ENCODE results near the gene RBMS1.

The RBMS1 gene

DNA sequence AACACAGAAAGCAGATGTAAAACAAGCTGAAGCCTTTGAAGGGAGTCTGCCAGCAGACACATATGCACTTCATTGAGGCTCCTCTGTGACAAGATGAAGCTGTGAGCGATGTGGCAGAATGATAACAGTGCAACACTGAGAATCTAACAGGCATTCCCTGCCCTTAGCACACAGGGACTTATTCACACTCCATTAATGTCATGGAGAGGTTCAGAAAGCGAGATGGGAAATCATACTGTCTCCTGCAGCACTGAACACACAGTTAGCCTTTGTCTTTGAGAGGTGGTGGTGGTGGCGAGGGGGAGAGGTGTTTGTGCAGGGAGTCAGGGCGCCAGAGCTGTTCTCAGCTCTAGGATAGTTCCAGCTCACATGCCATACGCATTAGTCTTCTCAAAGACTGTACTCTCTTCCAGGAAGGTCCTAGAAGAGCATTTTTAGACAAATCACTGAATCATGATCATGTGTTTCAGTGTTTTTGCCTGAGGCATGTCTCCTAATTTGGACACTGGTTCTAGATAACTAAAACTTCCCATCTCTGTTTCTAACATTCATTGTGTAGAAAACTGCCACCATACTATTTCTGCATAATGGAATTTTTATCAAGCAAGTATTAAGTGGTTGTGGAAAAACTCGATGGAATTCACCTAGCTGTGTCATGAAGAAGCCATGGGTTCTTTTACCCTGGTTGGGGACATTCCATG is 200.1 kb downstream of the RBMS1 start:
- DNase-seq: no peak

- no peak for DNase-seq
Measured at GRCh38 chr2:160292225-160292624, 201.4 kb downstream of the RBMS1 start.

DNA sequence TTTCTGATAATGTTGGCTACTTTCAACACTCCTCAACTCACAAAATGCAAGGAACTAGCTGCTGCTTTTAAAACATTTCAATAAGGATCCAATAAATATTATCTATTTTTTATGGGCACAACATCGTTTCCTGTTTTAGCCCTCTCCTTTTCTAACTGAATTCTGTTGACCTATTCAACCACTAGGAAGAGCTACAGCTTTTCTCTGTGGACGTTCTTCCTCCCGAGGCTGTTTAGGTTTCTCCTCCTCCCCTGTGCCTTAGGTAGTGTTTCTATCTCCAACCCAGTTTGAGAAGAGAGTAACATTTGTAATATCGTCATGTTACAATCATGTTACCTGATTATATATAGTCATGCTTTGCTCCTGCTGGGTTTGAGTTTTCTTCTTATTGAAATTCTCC is 202.2 kb downstream of the RBMS1 start:
- no peak for DNase-seq

GRCh38 chr2:160290598-160290997 is 203.0 kb downstream of the RBMS1 start:
- DNase-seq: no peak

GRCh38 chr2:160289831-160290230 is 203.8 kb downstream of the RBMS1 start:
- DNase-seq: no peak

DNA sequence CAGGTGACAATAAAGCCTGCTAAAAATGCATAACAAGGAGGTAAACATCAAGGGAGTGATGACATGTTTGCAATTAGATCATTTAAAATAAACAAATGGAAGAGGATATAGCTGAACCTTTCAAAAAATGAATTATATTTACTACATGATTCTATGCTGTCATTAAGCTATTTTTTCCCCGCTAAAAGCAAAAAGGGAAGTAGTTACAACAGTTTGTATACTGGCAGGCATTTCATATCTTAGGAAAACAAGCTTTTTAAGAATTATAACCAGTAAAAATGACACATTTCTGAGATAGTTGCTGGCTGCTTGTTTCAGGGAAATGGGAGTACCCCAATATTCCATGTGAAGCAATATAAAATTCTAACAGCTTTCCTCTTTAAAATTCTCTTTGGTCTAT is 204.5 kb downstream of the RBMS1 start:
- no peak for DNase-seq

DNA sequence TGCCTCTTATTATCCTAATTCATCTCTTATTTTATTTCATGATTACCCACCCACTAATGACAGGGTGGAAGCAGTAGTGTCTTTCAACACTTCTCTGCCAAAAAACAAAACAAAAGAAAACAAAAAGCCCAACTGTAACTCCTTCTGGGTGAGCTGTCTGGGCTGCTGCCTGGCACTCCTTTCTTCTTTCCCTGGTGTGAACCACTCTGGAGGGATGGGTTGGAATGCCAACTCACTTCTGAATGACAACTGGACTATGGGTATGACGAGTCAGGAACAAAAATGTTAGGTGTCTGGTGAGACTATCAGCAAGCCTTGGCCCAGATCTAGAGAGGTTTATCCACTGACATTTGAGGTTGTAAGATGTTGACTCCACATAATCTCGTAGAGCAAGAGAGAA is 205.3 kb downstream of the RBMS1 start:
- DNase-seq: no peak

- no peak for DNase-seq
Measured at GRCh38 chr2:160287476-160287875, 206.1 kb downstream of the RBMS1 start.

- no peak for DNase-seq
Measured at GRCh38 chr2:160286551-160286950, 207.1 kb downstream of the RBMS1 start.

DNA sequence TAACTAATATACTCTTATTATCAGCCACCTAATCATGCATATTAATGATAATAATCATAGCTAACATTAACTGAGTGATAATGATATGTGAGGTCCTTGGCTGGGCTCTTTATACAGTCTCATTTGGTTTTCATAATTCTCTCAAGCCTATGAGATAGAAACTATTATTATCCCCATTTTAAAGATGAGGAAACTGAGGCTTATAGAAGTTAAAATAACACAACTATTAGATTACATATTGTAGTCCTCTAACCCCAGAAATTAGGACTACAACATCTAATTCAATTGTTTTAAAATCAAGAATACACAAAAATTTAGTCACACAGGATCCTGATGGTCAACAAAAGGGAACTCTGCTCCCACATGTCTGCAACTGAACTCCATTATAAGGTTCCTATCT is 209.9 kb downstream of the RBMS1 start:
- DNase-seq: no peak

- no peak for DNase-seq
Measured at GRCh38 chr2:160282063-160282580, 211.5 kb downstream of the RBMS1 start.

DNA sequence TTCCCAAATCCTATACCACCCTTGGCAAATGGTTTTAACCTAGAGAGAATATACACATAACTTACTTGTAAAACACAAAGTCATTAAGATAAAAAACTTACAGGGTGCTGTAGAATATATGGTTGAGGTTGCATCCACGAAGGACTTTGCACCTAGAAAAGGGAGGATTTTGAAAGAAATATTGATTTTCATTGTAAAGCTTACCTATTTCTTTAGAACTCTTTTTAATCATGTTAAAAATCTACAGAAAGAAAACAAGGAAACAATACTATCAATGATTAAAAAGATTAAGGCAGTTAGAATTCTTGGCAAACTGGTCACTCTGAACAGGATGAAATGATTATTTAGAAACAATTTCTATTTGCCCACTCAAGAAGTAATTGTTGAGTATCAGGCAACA is 212.4 kb downstream of the RBMS1 start:
- DNase-seq: no peak

GRCh38 chr2:160279813-160280465 is 213.7 kb downstream of the RBMS1 start:
- DNase-seq: no peak

DNA sequence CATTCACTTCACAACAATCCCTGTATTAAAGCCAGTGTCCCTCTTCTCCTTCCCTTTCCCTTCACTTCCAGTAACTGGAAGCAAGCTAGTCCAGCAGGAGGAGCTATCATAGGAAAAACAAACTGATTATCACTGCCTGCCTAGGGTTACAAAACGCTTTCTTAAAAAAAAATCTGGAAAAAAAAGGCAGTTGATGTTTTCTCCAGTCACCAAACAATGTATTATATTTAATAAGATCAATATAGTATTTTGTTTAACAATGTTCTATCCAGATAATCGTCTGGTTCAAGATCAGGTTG is 214.8 kb downstream of the RBMS1 start:
- DNase-seq: no peak

GRCh38 chr2:160278101-160278878 is 215.3 kb downstream of the RBMS1 start:
- DNase-seq: no peak

GRCh38 chr2:160277151-160277550 is 216.5 kb downstream of the RBMS1 start:
- no peak for DNase-seq

DNA sequence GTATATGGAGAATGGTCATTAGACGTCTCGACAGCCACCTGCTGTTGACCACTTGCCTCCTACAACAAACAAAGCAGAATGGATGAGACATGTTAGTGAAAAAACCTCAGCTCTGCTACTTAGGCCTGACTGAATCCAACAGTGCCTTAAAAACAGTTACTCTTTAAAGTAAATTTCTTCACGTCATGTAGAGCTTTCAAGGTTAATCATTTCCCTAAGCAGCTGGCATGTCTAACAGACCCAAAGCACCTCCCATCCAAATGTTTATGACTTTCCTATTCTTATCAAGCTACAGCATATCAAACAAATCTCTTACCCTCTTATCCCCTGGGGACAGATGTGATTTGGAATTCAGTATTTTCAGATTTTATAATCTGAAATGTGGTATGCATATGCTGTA is 218.0 kb downstream of the RBMS1 start:
- DNase-seq: no peak

GRCh38 chr2:160271171-160272086 is 222.2 kb downstream of the RBMS1 start:
- DNase-seq: no peak

GRCh38 chr2:160270571-160271113 is 223.0 kb downstream of the RBMS1 start:
- DNase-seq: no peak

- no peak for DNase-seq
Measured at GRCh38 chr2:160269803-160270570, 223.6 kb downstream of the RBMS1 start.

DNA sequence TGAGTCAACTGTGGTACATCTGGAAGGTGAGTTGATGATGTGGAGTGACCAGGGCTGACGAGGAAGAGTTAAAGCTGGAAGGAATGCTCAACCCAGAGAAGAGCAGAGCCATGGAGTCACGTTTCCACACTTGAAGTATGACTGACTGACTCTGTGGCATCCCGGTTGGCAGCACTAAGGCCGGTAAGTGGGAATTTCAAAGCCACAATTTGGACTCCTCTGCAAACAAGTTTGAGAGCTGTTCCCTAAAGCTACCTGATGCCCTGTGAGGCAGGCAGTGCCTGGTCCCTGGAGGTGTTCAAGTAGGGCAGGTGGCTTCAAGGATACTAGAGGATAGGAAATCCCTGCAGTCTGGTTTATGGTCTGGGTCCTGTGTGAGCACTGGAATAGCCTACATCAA is 224.2 kb downstream of the RBMS1 start:
- DNase-seq: no peak

Measured in SIG-M5 (cell line).